SK-N-SH (cell line): ENCODE results near the gene SIGLEC1.

Source experiments
- EP300 ChIP-seq, 2 experiments: IDR thresholded peaks; 2 replicates each; pipeline versions ENCODE4 v1.4.0 to v1.6.1; 2012; ENCODE audit warnings: borderline replicate concordance in 1 of 2, low read depth in 1 of 2, low read length in 1 of 2
- EZH2phosphoT487 ChIP-seq: fragments of 200-600 bp; sonication (generic); IDR thresholded peaks from 2 replicates; pipeline ENCODE4 v1.6.1; 2017; ENCODE audit warnings: low read depth, mixed run types, mild to moderate bottlenecking, antibody characterized with exemption, moderate library complexity, borderline replicate concordance
- FOXJ3 ChIP-seq: sonication (generic); formaldehyde crosslinking; IDR thresholded peaks from 2 replicates; pipeline ENCODE4 v1.5.1; 2020; ENCODE audit warnings: mild to moderate bottlenecking, missing genetic modification reagents
- FOXM1 ChIP-seq: IDR thresholded peaks from 2 replicates; pipeline ENCODE4 v1.4.0; 2012; ENCODE audit warnings: low read depth, mild to moderate bottlenecking
- TAF1 ChIP-seq: IDR thresholded peaks from 2 replicates; pipeline ENCODE4 v1.6.1; 2012; ENCODE audit warnings: low read depth, mild to moderate bottlenecking, low read length, moderate library complexity, borderline replicate concordance
- TEAD4 ChIP-seq: IDR thresholded peaks from 2 replicates; pipeline ENCODE4 v1.4.0; 2012; ENCODE audit warnings: mild to moderate bottlenecking, borderline replicate concordance; ENCODE audit not compliant: insufficient read depth
- TF ChIP-seq, protein P1 (sequence below): IDR thresholded peaks from 2 replicates; pipeline ENCODE4 v1.6.1; 2012; ENCODE audit warnings: mild to moderate bottlenecking, low read depth, low read length, moderate library complexity
- TF ChIP-seq, protein P2 (sequence below): fragments of 150-350 bp; IDR thresholded peaks from 2 replicates; pipeline ENCODE4 v1.6.1; 2017; ENCODE audit warnings: antibody characterized with exemption, low read length, low read depth, borderline replicate concordance
- TF ChIP-seq, protein P3 (sequence below): fragments of 200-600 bp; sonication (generic); IDR thresholded peaks from 2 replicates; pipeline ENCODE4 v1.6.1; 2017; ENCODE audit warnings: antibody characterized with exemption, mild to moderate bottlenecking, moderate library complexity
- TF ChIP-seq, protein P4 (sequence below): IDR thresholded peaks from 2 replicates; pipeline ENCODE4 v1.4.0; 2012; ENCODE audit warnings: low read depth, borderline replicate concordance

DNA sequence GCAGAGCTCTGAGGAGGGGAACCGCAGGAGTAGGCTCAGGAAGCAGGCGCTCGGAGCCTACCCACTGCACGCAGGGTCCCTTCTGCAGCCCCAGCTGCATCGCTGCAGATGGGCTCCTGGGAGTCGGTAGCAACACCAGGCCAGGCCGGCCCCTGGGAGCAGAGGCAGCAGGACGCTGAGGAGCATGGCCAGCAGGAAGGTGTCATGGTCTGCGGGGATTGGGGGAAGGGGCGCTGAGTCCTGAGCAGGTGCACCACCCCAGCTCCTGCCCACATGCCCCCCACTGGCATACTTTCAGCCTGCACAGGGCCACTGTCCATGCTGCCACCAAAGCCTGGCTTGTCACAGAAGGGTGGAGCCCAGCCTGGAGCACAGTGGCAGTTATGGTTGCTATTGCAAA is 41.5 kb downstream of the SIGLEC1 start:
- TF ChIP-seq, protein P1, sequence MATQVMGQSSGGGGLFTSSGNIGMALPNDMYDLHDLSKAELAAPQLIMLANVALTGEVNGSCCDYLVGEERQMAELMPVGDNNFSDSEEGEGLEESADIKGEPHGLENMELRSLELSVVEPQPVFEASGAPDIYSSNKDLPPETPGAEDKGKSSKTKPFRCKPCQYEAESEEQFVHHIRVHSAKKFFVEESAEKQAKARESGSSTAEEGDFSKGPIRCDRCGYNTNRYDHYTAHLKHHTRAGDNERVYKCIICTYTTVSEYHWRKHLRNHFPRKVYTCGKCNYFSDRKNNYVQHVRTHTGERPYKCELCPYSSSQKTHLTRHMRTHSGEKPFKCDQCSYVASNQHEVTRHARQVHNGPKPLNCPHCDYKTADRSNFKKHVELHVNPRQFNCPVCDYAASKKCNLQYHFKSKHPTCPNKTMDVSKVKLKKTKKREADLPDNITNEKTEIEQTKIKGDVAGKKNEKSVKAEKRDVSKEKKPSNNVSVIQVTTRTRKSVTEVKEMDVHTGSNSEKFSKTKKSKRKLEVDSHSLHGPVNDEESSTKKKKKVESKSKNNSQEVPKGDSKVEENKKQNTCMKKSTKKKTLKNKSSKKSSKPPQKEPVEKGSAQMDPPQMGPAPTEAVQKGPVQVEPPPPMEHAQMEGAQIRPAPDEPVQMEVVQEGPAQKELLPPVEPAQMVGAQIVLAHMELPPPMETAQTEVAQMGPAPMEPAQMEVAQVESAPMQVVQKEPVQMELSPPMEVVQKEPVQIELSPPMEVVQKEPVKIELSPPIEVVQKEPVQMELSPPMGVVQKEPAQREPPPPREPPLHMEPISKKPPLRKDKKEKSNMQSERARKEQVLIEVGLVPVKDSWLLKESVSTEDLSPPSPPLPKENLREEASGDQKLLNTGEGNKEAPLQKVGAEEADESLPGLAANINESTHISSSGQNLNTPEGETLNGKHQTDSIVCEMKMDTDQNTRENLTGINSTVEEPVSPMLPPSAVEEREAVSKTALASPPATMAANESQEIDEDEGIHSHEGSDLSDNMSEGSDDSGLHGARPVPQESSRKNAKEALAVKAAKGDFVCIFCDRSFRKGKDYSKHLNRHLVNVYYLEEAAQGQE = no peak
- no peak for TF ChIP-seq FOXJ3 (CRISPR knock-in tag)
- TF ChIP-seq, protein P2, sequence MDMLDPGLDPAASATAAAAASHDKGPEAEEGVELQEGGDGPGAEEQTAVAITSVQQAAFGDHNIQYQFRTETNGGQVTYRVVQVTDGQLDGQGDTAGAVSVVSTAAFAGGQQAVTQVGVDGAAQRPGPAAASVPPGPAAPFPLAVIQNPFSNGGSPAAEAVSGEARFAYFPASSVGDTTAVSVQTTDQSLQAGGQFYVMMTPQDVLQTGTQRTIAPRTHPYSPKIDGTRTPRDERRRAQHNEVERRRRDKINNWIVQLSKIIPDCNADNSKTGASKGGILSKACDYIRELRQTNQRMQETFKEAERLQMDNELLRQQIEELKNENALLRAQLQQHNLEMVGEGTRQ = no peak
- TF ChIP-seq, protein P3, sequence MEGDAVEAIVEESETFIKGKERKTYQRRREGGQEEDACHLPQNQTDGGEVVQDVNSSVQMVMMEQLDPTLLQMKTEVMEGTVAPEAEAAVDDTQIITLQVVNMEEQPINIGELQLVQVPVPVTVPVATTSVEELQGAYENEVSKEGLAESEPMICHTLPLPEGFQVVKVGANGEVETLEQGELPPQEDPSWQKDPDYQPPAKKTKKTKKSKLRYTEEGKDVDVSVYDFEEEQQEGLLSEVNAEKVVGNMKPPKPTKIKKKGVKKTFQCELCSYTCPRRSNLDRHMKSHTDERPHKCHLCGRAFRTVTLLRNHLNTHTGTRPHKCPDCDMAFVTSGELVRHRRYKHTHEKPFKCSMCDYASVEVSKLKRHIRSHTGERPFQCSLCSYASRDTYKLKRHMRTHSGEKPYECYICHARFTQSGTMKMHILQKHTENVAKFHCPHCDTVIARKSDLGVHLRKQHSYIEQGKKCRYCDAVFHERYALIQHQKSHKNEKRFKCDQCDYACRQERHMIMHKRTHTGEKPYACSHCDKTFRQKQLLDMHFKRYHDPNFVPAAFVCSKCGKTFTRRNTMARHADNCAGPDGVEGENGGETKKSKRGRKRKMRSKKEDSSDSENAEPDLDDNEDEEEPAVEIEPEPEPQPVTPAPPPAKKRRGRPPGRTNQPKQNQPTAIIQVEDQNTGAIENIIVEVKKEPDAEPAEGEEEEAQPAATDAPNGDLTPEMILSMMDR = no peak
- TF ChIP-seq, protein P4, sequence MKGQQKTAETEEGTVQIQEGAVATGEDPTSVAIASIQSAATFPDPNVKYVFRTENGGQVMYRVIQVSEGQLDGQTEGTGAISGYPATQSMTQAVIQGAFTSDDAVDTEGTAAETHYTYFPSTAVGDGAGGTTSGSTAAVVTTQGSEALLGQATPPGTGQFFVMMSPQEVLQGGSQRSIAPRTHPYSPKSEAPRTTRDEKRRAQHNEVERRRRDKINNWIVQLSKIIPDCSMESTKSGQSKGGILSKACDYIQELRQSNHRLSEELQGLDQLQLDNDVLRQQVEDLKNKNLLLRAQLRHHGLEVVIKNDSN = no peak
- TF ChIP-seq TEAD4 = no peak
- TF ChIP-seq EP300 (IDR thresholded peaks at IDR 0.05; ENCODE audit: borderline replicate concordance in 1 of 2, low read depth in 1 of 2, low read length in 1 of 2) = no peak
- no peak for TF ChIP-seq TAF1
- TF ChIP-seq EZH2phosphoT487 = no peak
- no peak for TF ChIP-seq FOXM1
